Dermis blood vessel endothelial cell (primary cell): ENCODE results near the gene HDAC4. TPM values are rescaled to one million over a fixed set of nuclear protein-coding genes. Genes with fewer than 3 reads are reported as not detected.

ENCODE experiments used
- DNase-seq: peaks from one replicate; pipeline ENCODE4 v3.0.0; 2010
- total RNA-seq: library from RNA; depleted of rRNA; stranded (reverse); fragments of >200 nt; gene quantifications from 2 replicates; pipeline ENCODE4 v1.2.3, GENCODE V29; 2014

The HDAC4 gene
- total RNA-seq, 1 donor from 2014 or later, result 17.4 TPM

- DNase-seq, result no peak
Observed at GRCh38 chr2:239020541-239021041, 380.2 kb downstream of the HDAC4 start.

GRCh38 chr2:239019183-239019581, 381.6 kb downstream of the HDAC4 start:
- no peak for DNase-seq

- no peak for DNase-seq
Observed at GRCh38 chr2:239018271-239019182, 382.3 kb downstream of the HDAC4 start.

- DNase-seq, result no peak
Observed at GRCh38 chr2:239017491-239018098, 383.2 kb downstream of the HDAC4 start.

- DNase-seq, result no peak
Observed at GRCh38 chr2:239015901-239016675, 384.7 kb downstream of the HDAC4 start.

GRCh38 chr2:239015218-239015900, 385.5 kb downstream of the HDAC4 start:
- no peak for DNase-seq

- no peak for DNase-seq
Observed at GRCh38 chr2:239014458-239015217, 386.2 kb downstream of the HDAC4 start.

GRCh38 chr2:239013678-239013976, 387.2 kb downstream of the HDAC4 start:
- no peak for DNase-seq

- DNase-seq, result no peak
Observed at GRCh38 chr2:239012936-239013677, 387.7 kb downstream of the HDAC4 start.

- no peak for DNase-seq
Observed at GRCh38 chr2:239012228-239012627, 388.6 kb downstream of the HDAC4 start.

- no peak for DNase-seq
Observed at GRCh38 chr2:239009589-239009961, 391.2 kb downstream of the HDAC4 start.

- peak; percentile 45 for DNase-seq
Observed at GRCh38 chr2:239008677-239009588, 391.9 kb downstream of the HDAC4 start.

GRCh38 chr2:239008004-239008403, 392.8 kb downstream of the HDAC4 start:
- no peak for DNase-seq

- DNase-seq, result no peak
Observed at GRCh38 chr2:239006622-239007285, 394.1 kb downstream of the HDAC4 start.

GRCh38 chr2:239005586-239005985, 395.2 kb downstream of the HDAC4 start:
- no peak for DNase-seq

GRCh38 chr2:239004274-239005015, 396.4 kb downstream of the HDAC4 start:
- no peak for DNase-seq

- no peak for DNase-seq
Observed at GRCh38 chr2:239003624-239004273, 397.1 kb downstream of the HDAC4 start.

- no peak for DNase-seq
Observed at GRCh38 chr2:239002954-239003623, 397.7 kb downstream of the HDAC4 start.
